ENCODE results near the gene CANX.
"Not testable (repeated sequence)": the region's sequence is repeated elsewhere in the genome, so short reads cannot be mapped to it uniquely, and the experiment has no call there.

CANX gene

GRCh38 chr5:179679014-179679674 lies 19.6 kb upstream of the CANX start:
- H3K4me3 ChIP-seq (ENCODE audit: low read length) = peak overlapping the region; percentile 97
- peak; percentile 27 for TF ChIP-seq CTCF (conservative IDR thresholded peaks at IDR 0.05; ENCODE audit: low read length)
- DNase-seq (ENCODE audit: low read depth) = peak; percentile 50

- no peak for DNase-seq (ENCODE audit: low read depth)
- no peak overlapping the region for H3K4me3 ChIP-seq (ENCODE audit: low read length)
- TF ChIP-seq CTCF (conservative IDR thresholded peaks at IDR 0.05; ENCODE audit: low read length) = no peak
These were observed 18.6 kb upstream of the CANX start for GRCh38 chr5:179680014-179680779.

GRCh38 chr5:179680780-179681401 lies 17.9 kb upstream of the CANX start, which contains the start of gene CBY3:
TSS of gene CBY3 (minus strand) at chr5:179681034. CDS start at chr5:179680918, 116 bp downstream.
- TF ChIP-seq CTCF (conservative IDR thresholded peaks at IDR 0.05; ENCODE audit: low read length) = no peak
- peak; percentile 6 for DNase-seq (ENCODE audit: low read depth)
- no peak within 1 kb of the TSS for H3K4me3 ChIP-seq (ENCODE audit: low read length)

GRCh38 chr5:179689212-179689611 lies 9.6 kb upstream of the CANX start:
- not testable (repeated sequence) for DNase-seq (ENCODE audit: low read depth); H3K4me3 ChIP-seq (ENCODE audit: low read length)

- no peak for TF ChIP-seq CTCF (conservative IDR thresholded peaks at IDR 0.05; ENCODE audit: low read length)
- DNase-seq (ENCODE audit: low read depth) = no peak
- no peak overlapping the region for H3K4me3 ChIP-seq (ENCODE audit: low read length)
These were observed 4.2 kb upstream of the CANX start for GRCh38 chr5:179694561-179694960.

GRCh38 chr5:179696603-179697002 lies 2.2 kb upstream of the CANX start:
- TF ChIP-seq CTCF (conservative IDR thresholded peaks at IDR 0.05; ENCODE audit: low read length) = no peak
- DNase-seq (ENCODE audit: low read depth) = no peak
- no peak overlapping the region for H3K4me3 ChIP-seq (ENCODE audit: low read length)

- DNase-seq (ENCODE audit: low read depth) = no peak
- no peak for TF ChIP-seq CTCF (conservative IDR thresholded peaks at IDR 0.05; ENCODE audit: low read length)
- no peak overlapping the region for H3K4me3 ChIP-seq (ENCODE audit: low read length)
These were observed 1.7 kb upstream of the CANX start for GRCh38 chr5:179697108-179697507.

GRCh38 chr5:179697543-179697942 lies 1.2 kb upstream of the CANX start:
- not testable (repeated sequence) for DNase-seq (ENCODE audit: low read depth)
- peak overlapping the region; percentile 82 for H3K4me3 ChIP-seq (ENCODE audit: low read length)

Measured in AG10803 (cell line).